Fibroblast of villous mesenchyme (primary cell): ENCODE measurements around the gene INAFM2. TPM values are rescaled to one million over a fixed set of nuclear protein-coding genes. Genes with fewer than 3 reads are reported as not detected.

Source experiments
- DNase-seq: peaks from one replicate; pipeline ENCODE4 v3.0.0-alpha.2; 2010; ENCODE audit warnings: low read depth
- H3K4me3 ChIP-seq: 2 replicates; pipeline ENCODE4 v1.5.1; 2011; ENCODE audit warnings: low read depth, mild to moderate bottlenecking, low read length
- total RNA-seq: library from RNA; depleted of rRNA; stranded (reverse); fragments of >200 nt; gene quantifications from 2 replicates; pipeline ENCODE4 v1.2.3, GENCODE V29; 2012
- TF ChIP-seq, protein P1 (sequence below): IDR thresholded peaks from 2 replicates; pipeline ENCODE4 v1.5.1; 2012; ENCODE audit warnings: low read depth, mild to moderate bottlenecking, low read length; ENCODE audit not compliant: insufficient read depth

Gene INAFM2
- total RNA-seq, 1 donor: 16.8 TPM

DNA sequence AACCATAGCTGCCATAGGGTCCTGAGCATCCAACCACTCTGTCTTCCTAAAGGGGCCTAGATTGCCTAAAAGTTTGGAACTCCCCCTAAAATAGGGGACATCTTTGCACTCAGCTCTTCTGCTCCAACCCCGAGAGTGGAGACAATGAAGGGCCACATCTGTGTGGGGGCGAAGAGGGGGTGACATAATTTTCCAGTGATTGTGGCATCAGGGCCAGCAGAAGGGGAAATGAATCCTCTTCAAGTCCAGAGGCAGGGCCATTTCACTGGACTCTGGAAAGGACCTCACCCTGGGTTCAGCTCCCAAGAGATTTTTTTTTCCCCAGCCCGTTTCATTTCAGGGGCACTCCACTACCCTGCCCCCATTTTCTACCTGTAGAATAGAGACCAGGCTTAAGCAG lies 36.0 kb upstream of the INAFM2 start:
- no peak for DNase-seq
- H3K4me3 ChIP-seq: no peak overlapping the region
- TF ChIP-seq, protein P1, sequence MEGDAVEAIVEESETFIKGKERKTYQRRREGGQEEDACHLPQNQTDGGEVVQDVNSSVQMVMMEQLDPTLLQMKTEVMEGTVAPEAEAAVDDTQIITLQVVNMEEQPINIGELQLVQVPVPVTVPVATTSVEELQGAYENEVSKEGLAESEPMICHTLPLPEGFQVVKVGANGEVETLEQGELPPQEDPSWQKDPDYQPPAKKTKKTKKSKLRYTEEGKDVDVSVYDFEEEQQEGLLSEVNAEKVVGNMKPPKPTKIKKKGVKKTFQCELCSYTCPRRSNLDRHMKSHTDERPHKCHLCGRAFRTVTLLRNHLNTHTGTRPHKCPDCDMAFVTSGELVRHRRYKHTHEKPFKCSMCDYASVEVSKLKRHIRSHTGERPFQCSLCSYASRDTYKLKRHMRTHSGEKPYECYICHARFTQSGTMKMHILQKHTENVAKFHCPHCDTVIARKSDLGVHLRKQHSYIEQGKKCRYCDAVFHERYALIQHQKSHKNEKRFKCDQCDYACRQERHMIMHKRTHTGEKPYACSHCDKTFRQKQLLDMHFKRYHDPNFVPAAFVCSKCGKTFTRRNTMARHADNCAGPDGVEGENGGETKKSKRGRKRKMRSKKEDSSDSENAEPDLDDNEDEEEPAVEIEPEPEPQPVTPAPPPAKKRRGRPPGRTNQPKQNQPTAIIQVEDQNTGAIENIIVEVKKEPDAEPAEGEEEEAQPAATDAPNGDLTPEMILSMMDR: no peak

DNA sequence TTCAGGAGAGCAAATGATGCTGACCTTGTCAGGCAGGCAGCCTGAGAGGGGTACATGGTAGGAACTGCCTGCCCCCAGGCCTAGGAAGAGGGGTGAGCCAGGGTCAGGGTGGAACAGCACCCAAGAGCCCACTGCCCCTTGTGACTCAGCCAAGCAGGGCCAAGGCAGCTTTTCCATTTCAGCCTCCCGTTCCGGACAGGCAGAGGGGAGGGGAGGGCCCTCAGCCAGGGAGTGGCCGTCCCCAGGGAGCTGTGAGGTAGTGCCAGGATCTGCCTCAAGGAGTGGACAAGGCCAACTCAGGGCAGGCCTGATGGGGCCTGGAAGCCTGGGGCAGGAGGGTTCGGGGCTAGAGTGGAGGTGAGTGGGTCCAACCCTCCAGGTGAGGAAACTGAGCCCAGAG lies 35.5 kb upstream of the INAFM2 start:
- TF ChIP-seq, protein P1: no peak
- no peak for DNase-seq
- no peak overlapping the region for H3K4me3 ChIP-seq

DNA sequence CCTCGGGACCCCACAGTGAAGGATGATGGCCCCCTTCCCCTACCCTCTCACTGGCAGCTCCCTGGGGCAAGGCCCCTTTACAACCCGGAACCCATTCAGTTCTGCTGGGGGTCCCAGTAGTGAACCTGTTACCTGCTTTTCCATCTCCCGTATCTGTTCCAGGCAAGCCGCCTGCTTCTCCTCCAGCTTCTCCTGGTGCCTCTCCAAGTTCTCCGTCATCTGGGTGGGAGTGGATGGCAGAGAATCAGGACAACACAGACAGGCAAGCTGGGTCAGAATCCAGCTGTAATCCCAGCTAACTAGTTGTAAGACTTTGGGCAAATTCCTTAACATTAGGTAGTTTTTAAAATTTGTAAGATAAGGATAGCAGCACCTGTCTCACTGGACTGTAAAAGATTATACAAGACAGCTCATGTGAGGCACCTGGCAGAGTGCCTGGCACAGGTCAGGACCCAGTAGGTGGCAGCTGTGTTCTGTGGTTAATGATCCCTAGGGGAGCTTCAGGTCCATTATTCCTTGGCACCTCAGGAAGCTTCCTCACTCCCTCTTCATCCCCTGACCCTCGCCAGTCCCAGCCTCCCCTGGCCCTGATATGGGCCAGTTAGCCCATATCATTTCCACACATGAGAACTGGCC lies 34.2 kb upstream of the INAFM2 start:
- H3K4me3 ChIP-seq: no peak overlapping the region
- TF ChIP-seq, protein P1: no peak
- no peak for DNase-seq

DNA sequence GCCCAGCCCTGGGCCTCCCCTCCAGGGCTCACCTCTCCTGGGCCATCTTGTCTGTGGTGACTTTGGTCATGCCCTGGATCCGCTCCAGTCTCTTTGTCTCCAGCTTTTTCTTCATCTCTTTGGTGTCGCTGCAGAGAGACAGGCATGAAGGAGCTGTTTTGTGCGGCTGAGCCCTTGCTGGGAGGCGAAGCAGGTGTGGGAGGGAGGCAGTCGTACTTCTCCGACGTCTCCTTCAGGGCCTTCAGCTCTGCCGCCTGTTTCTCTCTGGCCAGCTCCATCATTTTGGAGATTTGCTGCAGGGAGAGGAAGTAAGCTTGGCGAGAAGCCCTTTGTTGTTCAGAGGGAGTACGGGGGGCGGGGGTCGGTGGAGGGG lies 33.0 kb upstream of the INAFM2 start:
- DNase-seq: no peak
- H3K4me3 ChIP-seq: no peak overlapping the region
- TF ChIP-seq, protein P1: no peak

DNA sequence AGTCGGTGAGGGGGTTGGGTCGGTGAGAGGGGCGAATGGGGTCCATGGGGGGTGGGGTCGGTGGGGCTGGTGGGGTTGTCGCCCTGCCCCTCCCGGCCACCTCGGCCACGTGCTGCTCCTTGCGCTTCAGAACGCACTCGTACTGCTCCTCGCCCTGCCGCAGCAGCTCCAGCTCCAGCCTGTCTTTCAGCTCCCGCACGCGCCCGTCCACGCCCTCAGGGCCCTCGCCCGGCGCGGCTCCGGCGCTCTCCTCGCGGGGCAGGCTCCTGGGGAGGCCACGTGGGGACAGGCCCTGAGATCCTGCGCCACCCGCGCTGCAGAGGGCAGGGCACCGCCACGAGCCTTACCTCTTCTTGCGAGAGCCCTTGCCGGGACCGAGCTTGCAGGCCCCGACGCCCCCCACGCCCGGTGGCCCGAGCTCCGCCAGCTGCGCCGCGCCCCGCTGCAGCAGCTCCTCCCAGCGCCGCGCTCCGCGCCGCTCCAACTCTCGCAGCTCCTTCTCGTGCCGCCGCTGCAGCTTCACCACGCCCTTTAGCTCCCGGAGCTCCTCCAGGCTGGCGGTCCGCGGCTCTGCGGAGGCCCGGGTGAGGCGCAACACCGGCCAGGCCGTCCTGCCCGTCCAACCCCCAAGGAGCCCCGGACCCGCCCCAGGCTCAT lies 32.4 kb upstream of the INAFM2 start:
- TF ChIP-seq, protein P1: no peak
- DNase-seq: peak; percentile 65
- H3K4me3 ChIP-seq: peak overlapping the region; percentile 38

DNA sequence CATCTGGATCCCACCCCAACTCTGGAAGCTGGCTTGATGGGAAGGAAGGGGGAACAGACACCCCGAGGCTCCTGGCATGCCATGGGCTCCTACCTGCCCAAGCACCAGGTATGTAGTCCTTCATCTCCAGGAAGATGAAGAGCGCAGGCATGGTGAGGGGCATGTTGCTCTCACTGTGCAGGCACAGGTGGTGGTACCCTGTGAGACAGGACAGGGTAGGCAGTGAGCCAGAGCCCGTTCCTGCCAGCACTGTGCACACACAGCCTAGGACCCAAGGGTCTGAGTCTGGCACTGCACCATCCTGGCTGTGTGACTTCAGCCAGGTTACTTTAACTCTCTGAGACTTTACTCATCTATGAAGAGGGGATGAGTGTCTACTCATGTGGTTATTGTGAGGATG lies 31.2 kb upstream of the INAFM2 start:
- TF ChIP-seq, protein P1: no peak
- DNase-seq: no peak
- H3K4me3 ChIP-seq: no peak overlapping the region
